Measurements from ENCODE around the gene TLL1.
A peak's percentile ranks its signal among the peaks of the same experiment; 100 is the strongest.

Gene TLL1

DNA sequence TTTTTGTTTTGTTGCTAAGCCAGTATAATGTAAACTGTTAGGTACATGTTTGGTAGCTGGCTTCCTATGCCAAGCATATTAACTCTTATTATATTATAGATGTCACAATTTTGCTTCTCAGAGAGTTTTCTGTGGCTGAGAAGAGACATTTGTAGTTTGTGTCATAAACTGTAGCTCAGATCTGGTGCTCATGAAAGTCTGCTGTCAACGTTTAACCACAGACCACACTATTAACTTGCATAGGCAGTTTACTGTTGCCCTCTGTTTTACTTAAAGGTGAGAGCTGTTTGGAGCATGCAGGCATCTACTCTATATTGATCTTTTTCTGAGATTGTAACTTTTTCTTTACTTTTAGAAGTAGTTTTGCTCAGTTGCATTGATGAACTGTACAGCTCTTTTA lies 166.8 kb downstream of the TLL1 start:
- TF ChIP-seq CTCF (IDR thresholded peaks at IDR 0.05), result no peak
- no peak for TF ChIP-seq ZFX (IDR thresholded peaks at IDR 0.05; ENCODE audit: borderline replicate concordance)
- no peak overlapping the region for H3K27ac ChIP-seq

- H3K27ac ChIP-seq, result no peak overlapping the region
- TF ChIP-seq CTCF (IDR thresholded peaks at IDR 0.05), result no peak
- TF ChIP-seq ZFX (IDR thresholded peaks at IDR 0.05; ENCODE audit: borderline replicate concordance), result no peak
Observed at GRCh38 chr4:166042510-166043055, 169.5 kb downstream of the TLL1 start.

- TF ChIP-seq ZFX (IDR thresholded peaks at IDR 0.05; ENCODE audit: borderline replicate concordance), result no peak
- no peak for TF ChIP-seq CTCF (IDR thresholded peaks at IDR 0.05)
- H3K27ac ChIP-seq, result no peak overlapping the region
Observed at GRCh38 chr4:166043801-166044200, 170.8 kb downstream of the TLL1 start.

DNA sequence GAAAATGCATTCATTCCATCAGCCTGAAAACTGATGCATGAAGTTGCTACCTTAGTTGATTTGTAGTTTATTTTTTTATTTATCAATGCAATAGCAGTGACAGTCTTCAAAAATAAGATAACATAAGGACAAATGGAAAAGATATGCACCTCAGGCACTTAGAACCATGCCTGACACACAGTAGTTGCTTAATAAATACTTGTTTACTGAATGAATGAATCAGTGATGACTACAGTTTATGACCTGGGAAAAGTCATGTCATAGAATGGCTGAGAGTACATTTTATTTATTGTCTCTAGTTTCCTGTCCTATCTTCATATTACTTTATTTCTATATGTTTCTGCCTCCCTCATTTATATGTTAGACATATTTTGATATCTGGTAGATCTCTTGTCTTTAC lies 171.8 kb downstream of the TLL1 start:
- no peak overlapping the region for H3K27ac ChIP-seq
- TF ChIP-seq CTCF (IDR thresholded peaks at IDR 0.05) (no peak), ZFX (IDR thresholded peaks at IDR 0.05; ENCODE audit: borderline replicate concordance) (no peak)

DNA sequence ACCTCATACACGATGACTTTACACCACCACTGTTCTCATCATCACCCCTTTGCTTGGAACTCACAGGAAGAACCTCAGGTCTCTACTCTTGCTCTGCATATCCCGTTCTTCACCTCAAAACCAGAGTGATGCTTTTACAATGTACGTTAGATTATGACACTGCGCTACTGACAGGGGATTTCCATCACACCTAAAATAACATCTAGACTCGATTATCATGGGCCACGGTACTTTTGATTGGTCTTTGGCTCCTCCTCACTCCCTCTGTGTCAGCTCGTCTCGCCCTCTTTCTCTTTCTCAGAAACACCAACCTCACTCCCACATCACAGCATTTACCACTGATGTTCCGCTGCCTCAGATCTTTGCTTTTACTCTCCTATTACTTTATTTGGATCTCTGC lies 172.4 kb downstream of the TLL1 start:
- no peak overlapping the region for H3K27ac ChIP-seq

GRCh38 chr4:166049036-166049435 lies 176.0 kb downstream of the TLL1 start:
- no peak overlapping the region for H3K27ac ChIP-seq

More for the DNA sequence above, 172.4 kb downstream of the TLL1 start:
- no peak for TF ChIP-seq ZFX (IDR thresholded peaks at IDR 0.05; ENCODE audit: borderline replicate concordance)
- TF ChIP-seq CTCF (IDR thresholded peaks at IDR 0.05), result no peak

GRCh38 chr4:166064721-166065120 lies 191.7 kb downstream of the TLL1 start:
- peak overlapping the region; percentile 19 for H3K27ac ChIP-seq
- TF ChIP-seq ZFX (IDR thresholded peaks at IDR 0.05; ENCODE audit: borderline replicate concordance) (no peak), CTCF (IDR thresholded peaks at IDR 0.05) (no peak)

More at GRCh38 chr4:166049036-166049435, 176.0 kb downstream of the TLL1 start:
- TF ChIP-seq CTCF (IDR thresholded peaks at IDR 0.05) (no peak), ZFX (IDR thresholded peaks at IDR 0.05; ENCODE audit: borderline replicate concordance) (no peak)
